Nephron progenitor cell (in vitro differentiated cells): ENCODE results near the gene ZNF117.

Source experiments
- DNase-seq: peaks from one replicate; pipeline ENCODE4 v3.0.0; 2021
- H3K27ac Mint-ChIP-seq: 2 replicates; pipeline ENCODE4 v1.8.0; 2021; ENCODE audit warnings: mild to moderate bottlenecking, moderate library complexity, mixed read lengths
- H3K27me3 Mint-ChIP-seq: 2 replicates; pipeline ENCODE4 v1.8.0; 2021; ENCODE audit warnings: mild to moderate bottlenecking, low read depth, mixed read lengths; ENCODE audit not compliant: poor library complexity
- H3K36me3 Mint-ChIP-seq: 2 replicates; pipeline ENCODE4 v1.8.0; 2021; ENCODE audit warnings: low read depth, mixed read lengths
- H3K4me1 Mint-ChIP-seq: 2 replicates; pipeline ENCODE4 v1.8.0; 2021; ENCODE audit warnings: mixed read lengths
- H3K4me3 Mint-ChIP-seq: 2 replicates; pipeline ENCODE4 v1.8.0; 2021; ENCODE audit warnings: mild to moderate bottlenecking, moderate library complexity, mixed read lengths
- H3K9me3 Mint-ChIP-seq: 2 replicates; pipeline ENCODE4 v1.8.0; 2021; ENCODE audit warnings: mild to moderate bottlenecking, moderate library complexity, mixed read lengths
- TF ChIP-seq, protein P1 (sequence below): fragments of 200-600 bp; sonication (generic); IDR thresholded peaks from 2 replicates; pipeline ENCODE4 v1.5.0; 2021; ENCODE audit warnings: antibody characterized with exemption

Gene ZNF117

DNA sequence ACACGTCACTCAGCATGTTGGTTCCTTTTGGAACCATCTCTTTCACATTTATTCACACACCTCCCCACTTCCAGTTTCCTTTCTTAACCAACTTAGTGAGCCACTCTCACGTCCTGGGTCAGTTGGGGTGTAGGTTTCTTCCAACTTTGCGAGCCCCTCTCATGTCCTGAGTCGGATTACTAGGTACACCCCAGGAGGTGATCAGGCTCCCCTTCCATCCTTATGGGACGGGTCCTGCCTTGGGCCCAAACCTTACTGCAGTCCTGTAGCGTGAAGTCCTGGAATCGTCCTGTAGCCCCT lies 8.0 kb upstream of the ZNF117 start:
- Mint-ChIP-seq H3K4me3 (no peak overlapping the region), H3K9me3 (peaks cover 100% of the 10 kb centered on the region), H3K36me3 (peaks cover 100% of the 10 kb centered on the region), H3K4me1 (no peaks in the 10 kb centered on the region), H3K27me3 (peaks cover 12% of the 10 kb centered on the region), H3K27ac (no peak overlapping the region)
- TF ChIP-seq, protein P1, sequence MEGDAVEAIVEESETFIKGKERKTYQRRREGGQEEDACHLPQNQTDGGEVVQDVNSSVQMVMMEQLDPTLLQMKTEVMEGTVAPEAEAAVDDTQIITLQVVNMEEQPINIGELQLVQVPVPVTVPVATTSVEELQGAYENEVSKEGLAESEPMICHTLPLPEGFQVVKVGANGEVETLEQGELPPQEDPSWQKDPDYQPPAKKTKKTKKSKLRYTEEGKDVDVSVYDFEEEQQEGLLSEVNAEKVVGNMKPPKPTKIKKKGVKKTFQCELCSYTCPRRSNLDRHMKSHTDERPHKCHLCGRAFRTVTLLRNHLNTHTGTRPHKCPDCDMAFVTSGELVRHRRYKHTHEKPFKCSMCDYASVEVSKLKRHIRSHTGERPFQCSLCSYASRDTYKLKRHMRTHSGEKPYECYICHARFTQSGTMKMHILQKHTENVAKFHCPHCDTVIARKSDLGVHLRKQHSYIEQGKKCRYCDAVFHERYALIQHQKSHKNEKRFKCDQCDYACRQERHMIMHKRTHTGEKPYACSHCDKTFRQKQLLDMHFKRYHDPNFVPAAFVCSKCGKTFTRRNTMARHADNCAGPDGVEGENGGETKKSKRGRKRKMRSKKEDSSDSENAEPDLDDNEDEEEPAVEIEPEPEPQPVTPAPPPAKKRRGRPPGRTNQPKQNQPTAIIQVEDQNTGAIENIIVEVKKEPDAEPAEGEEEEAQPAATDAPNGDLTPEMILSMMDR = no peak
- no peak for DNase-seq

DNA sequence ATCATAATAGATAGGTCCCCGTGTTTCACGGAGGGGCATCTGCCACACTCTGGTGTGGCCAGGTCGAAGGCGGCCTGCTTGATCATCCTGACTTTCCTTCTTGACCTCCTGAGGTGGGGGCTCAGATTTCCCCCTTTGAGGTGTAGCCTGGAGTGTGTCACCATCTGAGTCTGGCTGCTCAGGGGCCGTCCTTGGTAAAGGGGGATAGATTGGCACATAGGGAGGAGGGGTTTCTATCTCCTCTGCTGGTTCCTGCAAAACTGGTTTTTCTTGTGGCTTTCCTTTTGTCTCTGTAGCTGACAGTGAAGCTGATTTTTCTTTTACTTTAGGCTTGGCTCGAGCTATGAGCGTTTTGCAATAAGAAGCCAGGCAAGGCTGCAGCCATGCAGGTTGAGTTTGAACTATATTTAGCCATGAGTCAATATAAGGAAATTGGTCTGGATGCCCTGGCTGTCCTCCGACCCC lies 7.1 kb upstream of the ZNF117 start:
- peaks cover 12% of the 10 kb centered on the region for H3K27me3 Mint-ChIP-seq
- H3K9me3 Mint-ChIP-seq = peaks cover 100% of the 10 kb centered on the region
- H3K4me1 Mint-ChIP-seq = no peaks in the 10 kb centered on the region
- no peak overlapping the region for H3K4me3 Mint-ChIP-seq
- peaks cover 100% of the 10 kb centered on the region for H3K36me3 Mint-ChIP-seq
- TF ChIP-seq, protein P1 = no peak
- DNase-seq = no peak
- H3K27ac Mint-ChIP-seq = no peak overlapping the region

DNA sequence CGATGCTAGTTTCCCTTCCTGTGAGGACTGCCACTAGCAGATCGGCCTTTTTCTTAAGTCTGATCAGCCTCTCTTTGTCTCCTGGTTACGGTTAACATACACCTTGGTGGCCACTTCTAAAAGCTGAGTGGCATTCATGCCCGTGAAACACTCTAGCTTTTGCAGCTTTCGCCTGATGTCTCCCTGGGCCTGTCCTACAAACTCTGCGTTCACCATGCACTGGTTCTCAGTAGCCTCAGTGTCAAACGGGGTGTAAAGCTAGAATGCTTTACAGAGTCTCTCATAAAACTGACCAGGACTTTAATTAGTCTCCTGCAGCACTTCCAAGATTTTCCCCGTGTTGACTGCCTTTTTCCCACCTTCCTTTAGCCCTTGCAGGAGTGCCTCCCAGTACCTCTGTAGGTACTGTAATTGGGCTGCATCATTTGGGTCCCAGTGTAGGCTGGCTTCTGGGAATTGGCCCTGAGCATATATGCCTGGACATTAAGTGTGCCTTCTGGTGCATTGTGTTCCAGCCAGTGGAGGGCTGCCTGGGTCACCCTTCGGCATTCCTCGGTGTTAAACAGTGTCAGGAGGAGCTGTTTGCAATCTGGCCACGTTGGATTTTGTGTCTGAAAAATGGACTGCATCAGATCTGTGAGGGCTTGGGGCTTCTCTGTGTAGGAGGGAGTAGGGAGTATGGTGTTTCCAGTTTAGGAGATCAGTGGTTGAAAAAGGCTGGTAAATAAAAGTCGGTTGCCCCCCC lies 6.5 kb upstream of the ZNF117 start:
- DNase-seq = no peak
- Mint-ChIP-seq H3K27ac (no peak overlapping the region), H3K4me3 (no peak overlapping the region), H3K36me3 (peaks cover 100% of the 10 kb centered on the region), H3K9me3 (peaks cover 100% of the 10 kb centered on the region), H3K27me3 (peaks cover 12% of the 10 kb centered on the region), H3K4me1 (no peaks in the 10 kb centered on the region)
- TF ChIP-seq, protein P1 = no peak

DNA sequence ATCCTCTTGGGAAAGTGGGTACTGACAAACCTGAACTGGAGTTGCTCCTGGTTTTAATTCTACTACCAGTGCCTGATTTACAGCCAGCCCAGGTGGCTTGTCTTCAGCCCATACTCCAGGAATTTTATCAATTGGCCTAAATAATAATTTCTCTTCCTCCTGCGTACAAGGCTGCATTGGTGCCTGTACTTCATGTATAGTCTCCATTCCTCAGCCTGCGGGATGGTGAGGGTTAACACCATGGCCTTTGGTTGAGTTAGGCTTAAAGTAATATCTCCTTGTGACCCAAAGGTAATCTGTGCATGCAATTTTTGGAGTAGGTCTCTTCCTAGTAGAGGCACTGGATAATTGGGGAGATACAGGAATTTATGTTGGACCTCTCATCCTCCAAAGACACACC lies 5.5 kb upstream of the ZNF117 start:
- DNase-seq = no peak
- no peaks in the 10 kb centered on the region for H3K4me1 Mint-ChIP-seq
- peaks cover 100% of the 10 kb centered on the region for H3K36me3 Mint-ChIP-seq
- H3K9me3 Mint-ChIP-seq = peaks cover 100% of the 10 kb centered on the region
- TF ChIP-seq, protein P1 = no peak
- H3K27ac Mint-ChIP-seq = no peak overlapping the region
- H3K4me3 Mint-ChIP-seq = no peak overlapping the region
- peaks cover 12% of the 10 kb centered on the region for H3K27me3 Mint-ChIP-seq

DNA sequence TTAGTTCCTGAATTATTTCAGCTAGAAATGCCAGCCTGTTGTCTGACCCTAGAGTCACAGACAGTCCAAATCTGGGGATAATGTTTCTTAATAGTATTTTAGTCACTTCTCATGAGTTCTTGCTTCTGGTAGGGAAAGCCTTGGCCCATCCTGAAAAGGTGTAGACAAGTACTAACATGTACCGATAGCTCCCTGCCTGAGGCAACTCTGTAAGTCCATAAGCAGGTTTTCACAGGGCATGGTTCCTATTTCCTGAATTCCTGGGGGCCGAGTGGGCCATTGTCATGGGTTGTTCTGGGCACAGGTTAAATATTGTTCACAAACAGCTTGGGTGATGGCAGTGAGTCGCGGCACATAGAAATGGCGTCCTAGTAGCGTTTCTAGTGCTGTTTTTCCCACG lies 3.1 kb upstream of the ZNF117 start:
- H3K36me3 Mint-ChIP-seq = peaks cover 100% of the 10 kb centered on the region
- no peaks in the 10 kb centered on the region for H3K4me1 Mint-ChIP-seq
- TF ChIP-seq, protein P1 = no peak
- H3K27me3 Mint-ChIP-seq = peaks cover 9% of the 10 kb centered on the region
- no peak overlapping the region for H3K4me3 Mint-ChIP-seq
- no peak overlapping the region for H3K27ac Mint-ChIP-seq
- no peak for DNase-seq
- H3K9me3 Mint-ChIP-seq = peaks cover 100% of the 10 kb centered on the region

DNA sequence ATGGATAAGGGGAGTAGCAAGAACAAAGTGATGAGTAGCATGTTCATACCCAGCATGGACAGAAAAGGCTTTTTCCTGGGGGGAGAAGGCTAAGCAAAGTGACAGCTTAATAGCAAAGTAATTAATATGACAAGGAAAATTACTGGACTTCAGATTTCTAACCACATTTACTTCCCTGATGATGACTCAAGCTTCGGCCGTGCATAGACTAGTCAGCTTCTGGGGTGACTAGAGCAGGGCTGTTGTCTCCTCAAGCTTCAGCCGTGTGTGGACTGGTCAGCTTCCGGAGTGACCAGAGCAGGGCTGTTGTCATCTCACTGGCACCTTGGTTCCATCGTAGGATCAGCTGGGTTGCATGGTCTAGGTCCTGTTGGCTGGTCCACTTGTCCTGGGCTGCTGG lies 2.1 kb upstream of the ZNF117 start:
- H3K4me1 Mint-ChIP-seq = no peaks in the 10 kb centered on the region
- peaks cover 100% of the 10 kb centered on the region for H3K9me3 Mint-ChIP-seq
- H3K27ac Mint-ChIP-seq = no peak overlapping the region
- no peak overlapping the region for H3K4me3 Mint-ChIP-seq
- TF ChIP-seq, protein P1 = no peak
- peaks cover 100% of the 10 kb centered on the region for H3K36me3 Mint-ChIP-seq
- H3K27me3 Mint-ChIP-seq = peaks cover 9% of the 10 kb centered on the region
- DNase-seq = no peak
